ENCODE results near the gene CLCN1. TPM values are rescaled to one million over a fixed set of nuclear protein-coding genes. Genes with fewer than 3 reads are reported as not detected.

The CLCN1 gene
- total and polyA plus RNA-seq, 2 of the 8 experiments (the other 6 are each of a cell fraction or from before 2014, with no cell fraction given) = 0.36 to 0.41 TPM

- no peak for TF ChIP-seq CHD7 (IDR thresholded peaks at IDR 0.05; ENCODE audit: insufficient replicate concordance, low read length)
- no peak for TF ChIP-seq CREB1 (IDR thresholded peaks at IDR 0.05)
- no peak for TF ChIP-seq ATF2 (IDR thresholded peaks at IDR 0.05; ENCODE audit: low read length)
- TF ChIP-seq YY1 (IDR thresholded peaks at IDR 0.05; ENCODE audit: low read depth, low read length) = no peak
- TF ChIP-seq SP4 (IDR thresholded peaks at IDR 0.05; ENCODE audit: low read length) = no peak
- TF ChIP-seq TEAD4 (IDR thresholded peaks at IDR 0.05; ENCODE audit: low read depth, low read length) = no peak
- no peak for TF ChIP-seq CHD1 (IDR thresholded peaks at IDR 0.05; ENCODE audit: low read depth, low read length)
Observed at GRCh38 chr7:143397710-143398530, 82.0 kb downstream of the CLCN1 start (continued).
